GM19324 (cell line): Measurements from ENCODE around the gene USP5.
A peak's percentile ranks its signal among the peaks of the same experiment; 100 is the strongest.
"Not testable (repeated sequence)": the region's sequence is repeated elsewhere in the genome, so short reads cannot be mapped to it uniquely, and the experiment has no call there.

Experiments used
- ATAC-seq: cut with Tn5 transposase; IDR thresholded peaks from one replicate; pipeline ENCODE4 v1.9.1; 2021; ENCODE audit warnings: mild to moderate bottlenecking, moderate library complexity; ENCODE audit not compliant: unreplicated experiment, low FRiP score

The USP5 gene

DNA sequence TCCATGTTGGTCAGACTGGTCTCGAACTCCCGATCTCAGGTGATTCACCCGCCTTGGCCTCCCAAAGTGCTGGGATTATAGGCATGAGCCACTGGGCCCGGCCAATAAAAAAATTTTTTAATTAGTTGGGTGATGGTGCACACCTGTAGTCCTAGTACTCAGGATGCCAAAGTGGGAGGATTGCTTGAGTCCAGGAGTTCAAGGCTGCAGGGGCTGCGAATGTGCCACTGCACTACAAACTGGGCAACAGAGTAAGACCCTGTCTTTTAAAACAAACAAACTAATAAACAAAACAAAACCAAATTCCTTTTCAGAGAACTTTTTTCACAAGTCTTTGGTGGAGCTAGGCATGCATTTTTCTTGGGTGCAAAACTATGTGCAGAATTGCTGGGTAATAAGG, 31.3 kb downstream of the USP5 start:
- no peak for ATAC-seq

DNA sequence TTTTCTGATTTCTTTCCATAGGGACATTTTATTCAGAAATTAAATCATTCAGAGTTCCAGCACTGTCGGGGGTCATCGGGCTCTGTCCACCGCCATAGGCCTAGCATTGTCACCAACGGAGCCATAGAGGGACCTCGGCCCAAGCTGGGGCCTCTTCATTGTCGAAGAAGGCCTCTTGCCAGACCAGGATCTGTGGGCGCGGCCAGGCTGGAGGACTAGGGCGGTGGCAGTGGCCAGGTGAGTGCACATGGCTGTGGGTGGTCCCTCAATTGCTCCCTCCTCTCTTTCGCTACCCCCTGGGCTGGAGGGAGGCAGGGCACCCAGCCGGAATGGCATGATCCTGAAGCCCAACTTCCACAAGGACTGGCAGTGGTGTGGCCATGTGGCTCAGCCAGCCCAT, 31.7 kb downstream of the USP5 start:
- ATAC-seq = no peak

DNA sequence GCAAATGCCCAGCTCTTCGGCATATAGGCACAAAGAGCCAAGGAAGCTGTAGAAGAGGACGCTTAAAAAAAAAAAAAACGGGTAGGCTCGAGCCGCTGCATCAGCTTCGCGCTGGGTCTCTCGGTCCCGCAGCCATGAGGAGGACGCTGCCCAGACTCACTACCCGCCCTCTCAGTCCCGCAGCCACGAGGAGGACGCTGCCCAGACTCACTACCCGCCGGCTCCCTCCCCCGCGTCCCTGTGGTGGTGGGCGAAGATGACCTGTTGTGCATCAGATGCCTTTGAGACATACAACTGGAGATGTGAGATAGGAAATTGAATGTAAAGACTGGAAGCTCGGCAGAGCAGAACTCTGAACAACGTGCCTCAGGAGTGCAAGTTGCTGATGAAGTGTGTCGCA, 32.6 kb downstream of the USP5 start:
- ATAC-seq = no peak

DNA sequence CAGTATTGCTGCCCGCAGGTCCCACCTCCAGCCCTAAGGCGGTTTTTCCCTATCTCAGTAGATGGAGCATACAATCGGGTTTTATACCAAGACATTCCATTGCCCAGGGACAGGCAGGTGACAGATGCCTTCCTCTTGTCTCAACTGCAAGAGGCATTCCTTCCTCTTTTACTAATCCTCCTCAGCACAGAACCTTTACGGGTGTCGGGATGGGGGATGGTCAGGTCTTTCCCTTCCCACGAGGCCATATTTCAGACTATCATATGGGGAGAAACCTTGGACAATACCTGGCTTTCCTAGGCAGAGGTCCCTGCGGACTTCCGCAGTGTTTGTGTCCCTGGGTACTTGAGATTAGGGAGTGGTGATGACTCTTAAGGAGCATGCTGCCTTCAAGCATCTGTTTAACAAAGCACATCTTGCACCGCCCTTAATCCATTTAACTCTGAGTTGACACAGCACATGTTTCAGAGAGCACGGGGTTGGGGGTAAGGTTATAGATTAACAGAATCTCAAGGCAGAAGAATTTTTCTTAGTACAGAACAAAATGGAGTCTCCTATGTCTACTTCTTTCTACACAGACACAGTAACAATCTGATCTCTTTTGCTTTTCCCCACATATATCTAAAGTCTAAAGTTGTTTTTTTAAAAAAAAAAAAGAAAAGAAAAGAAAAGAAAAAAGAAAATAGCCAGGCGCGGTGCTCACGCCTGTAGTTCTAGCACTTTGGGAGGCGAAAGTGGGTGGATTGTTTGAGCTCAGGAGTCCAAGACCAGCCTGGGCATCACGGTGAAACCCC, 34.5 kb downstream of the USP5 start:
- ATAC-seq = not testable (repeated sequence)

DNA sequence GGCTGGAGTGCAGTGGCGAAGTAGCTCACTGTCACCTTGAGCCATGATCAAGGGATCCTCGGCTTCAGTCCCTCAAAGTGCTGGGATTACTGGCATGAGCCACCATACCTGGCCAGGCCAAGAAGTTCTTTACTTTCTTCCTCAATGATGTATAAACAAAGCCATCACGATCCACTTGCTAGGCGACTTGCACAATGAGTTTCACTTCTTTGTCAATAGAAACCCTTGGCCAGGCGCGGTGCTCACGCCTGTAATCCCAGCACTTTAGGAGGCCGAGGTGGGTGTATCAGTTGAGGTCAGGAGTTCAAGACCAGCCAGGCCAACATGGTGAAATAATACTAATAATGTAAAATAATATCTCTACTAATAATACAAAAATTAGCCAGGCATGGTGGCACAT, 35.5 kb downstream of the USP5 start:
- no peak for ATAC-seq

DNA sequence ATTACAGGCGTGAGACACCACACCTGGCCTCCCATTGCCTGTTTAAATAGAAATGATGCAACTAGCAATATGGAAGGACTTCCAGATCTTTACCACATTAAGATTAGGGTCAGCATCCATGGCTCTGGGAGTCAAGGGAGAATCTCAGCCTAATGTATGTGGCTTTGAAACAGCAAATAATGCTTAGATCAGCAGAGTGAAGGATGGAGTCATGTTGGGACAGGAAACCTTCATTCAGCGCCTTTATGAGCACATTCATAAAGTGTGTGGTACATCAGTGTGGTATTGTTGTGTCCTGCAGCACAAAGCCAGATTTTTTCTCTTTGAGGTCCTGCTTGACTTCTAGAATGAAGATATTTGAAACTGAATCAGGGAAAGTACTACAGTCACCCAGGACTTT, 36.4 kb downstream of the USP5 start:
- no peak for ATAC-seq

DNA sequence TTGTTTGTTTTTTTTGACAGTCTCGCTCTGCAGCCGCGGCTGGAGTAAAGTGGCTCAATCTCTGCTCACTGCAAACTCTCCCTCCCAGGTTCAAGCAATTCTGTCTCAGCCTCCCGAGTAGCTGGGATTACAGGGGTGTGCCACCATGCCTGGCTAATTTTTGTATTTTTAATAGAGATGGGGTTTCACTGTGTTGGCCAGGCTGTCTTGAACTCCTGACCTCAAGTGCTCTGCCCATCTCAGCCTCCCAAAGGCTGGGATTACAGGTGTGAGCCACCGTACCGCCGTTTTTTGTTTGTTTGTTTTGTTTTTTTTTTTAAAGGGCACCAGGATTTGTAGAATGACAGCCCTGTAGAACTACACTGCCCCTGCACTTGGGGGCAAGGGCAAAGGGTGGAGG, 36.8 kb downstream of the USP5 start:
- not testable (repeated sequence) for ATAC-seq

DNA sequence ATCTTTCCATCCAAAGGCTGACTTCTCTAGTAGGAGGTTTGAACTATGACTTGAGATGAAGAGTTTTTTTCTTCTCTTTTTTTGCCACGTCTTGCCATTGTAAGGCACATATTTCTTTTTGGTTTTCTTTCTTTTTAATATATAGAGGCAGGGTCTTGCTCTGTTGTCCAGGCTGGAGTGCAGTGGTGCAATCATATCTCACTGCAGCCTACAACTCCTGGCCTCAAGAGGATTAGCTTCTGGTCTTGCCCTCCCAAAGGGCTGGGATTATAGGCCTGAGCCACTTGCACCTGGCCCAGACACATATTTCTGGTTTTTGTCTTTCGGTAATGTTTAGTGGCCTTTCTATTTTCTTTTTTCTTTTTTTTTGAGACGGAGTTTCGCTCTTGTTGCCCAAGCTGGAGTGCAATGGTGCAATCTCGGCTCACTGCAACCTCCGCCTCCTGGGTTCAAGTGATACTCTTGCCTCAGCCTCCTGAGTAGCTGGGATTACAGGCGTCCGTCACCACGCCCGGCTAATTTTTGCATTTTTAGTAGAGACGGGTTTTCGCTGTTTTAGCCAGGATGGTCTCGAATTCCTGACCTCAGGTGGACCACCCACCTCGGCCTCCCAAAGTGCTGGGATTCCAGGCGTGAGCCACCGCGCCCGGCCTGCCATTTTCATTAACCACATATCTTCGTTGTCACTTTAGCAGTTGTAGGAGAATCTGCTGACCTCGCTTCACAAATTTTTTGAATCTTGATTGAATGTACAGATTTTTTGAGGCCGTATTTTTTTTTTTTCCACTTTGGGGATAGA, 38.0 kb downstream of the USP5 start:
- not testable (repeated sequence) for ATAC-seq

DNA sequence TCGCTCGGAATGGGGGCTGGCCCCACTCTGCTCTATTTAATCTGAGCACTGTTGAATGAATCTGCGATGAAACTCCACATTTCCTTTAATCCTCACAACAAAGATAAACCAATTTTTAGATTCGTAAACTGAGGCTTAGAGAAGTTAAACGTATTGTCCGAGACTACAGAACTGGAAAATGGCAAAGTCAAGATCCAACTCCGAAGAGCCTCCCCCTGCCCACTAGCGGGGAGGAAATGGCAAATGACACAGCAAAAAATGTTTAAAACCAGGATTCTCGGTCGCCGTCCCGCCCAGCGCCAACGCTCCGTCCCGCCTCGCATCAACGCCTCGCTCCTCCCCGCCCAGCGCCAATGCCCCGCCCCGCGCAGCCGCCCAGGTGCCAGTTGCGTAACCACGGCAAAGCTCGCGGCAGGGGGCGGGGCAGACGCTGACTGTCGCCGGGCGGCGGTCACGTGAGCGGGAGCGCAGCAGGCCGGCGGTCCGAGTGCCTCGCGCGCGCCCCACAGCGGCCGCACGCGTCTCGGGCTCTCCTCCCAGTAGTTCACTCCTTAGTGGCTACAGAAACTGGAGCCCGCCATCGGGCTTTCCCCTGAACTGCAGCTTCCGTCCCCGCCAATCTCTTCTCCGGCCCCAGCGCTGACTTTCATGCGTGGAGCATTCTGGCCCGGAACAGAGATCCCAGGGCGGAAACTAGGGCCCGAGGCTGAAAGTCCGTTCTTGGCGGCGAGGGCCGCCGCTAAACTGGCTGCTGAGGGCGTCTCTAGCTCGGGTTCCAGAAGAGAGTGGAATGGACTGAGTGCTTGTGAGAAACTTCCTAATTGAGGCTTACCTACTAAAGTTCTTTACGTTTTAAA, 39.1 kb downstream of the USP5 start:
- peak; percentile 92 for ATAC-seq

DNA sequence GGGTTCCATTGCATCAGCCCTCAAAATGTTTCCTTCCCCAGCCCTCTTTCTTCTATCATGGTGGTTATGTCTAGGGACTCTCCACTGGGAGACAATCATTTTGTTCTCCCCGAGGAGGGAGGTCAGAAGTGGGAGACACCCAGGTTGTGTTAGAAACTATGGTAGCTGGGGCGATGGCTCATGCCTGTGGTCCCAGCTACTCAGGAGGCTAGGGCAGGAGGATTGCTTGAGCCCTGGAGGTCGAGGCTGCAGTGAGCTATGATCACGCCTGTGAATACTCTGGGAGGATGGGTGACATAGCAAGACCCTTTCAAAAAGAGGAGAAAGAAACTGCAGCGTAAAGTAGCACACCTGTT, 39.7 kb downstream of the USP5 start:
- peak; percentile 7 for ATAC-seq

DNA sequence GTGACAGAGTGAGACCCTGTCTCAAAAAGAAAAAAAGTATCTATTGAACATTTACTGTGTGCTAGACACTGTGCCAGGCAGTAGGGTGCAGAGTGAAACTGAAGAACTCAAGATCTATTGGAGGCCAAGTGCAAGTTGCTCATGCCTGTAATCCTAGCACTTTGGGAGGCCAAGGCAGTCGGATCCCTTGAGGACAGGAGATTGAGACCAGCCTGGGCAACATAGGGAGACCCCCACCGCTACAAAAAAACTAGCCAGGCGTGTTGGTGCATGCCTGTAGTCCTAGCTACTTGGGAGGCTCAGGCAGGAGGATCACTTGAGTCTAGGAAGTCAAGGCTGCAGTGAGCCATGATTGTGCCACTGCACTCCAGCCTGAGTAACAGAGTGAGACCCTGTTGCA, 40.7 kb downstream of the USP5 start:
- not testable (repeated sequence) for ATAC-seq

DNA sequence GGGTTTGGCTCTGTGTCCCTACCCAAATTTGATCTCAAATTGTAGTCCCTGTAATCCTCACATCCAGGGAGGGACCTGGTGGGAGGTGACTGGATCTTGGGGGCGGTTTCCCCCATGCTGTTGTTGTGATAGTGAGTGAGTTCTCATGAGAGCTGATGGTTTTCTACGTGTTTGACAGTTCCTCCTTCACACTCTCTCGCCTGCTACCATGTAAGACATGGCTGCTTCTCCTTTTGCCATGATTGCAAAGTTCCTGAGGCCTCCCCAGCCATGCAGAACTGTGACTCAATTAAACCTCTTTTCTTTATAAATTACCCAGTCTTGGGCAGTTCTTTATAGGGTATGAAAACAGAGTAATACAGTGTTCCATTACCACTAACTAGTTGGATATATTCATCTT, 42.4 kb downstream of the USP5 start:
- ATAC-seq = no peak

DNA sequence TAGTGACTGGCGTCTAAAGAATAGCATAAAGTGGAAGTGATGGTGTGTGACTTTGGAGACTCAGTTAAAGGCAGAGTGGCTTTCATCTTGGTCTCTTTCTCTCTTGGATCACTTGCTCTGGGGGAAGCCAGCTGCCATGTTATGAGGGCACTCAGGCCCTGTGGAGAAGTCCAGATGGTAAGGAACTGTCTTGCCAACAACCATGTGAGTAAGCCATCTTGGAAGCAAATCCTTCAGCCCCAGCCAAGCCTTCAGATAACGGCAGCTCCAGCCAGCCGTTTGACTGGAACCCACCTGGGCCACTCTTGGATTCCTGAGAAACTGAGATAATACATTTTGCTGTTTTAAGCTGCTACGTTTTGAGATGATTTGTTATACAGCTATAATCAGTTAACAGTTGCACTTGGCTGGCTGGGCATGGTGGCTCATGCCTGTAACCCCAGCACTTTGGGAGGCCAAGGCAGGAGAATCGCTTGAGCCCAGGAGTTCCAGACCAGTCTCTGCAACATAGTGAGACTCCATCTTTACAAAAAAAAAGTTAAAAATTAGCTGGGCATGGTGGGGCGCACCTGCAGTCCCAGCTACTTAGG, 45.0 kb downstream of the USP5 start:
- no peak for ATAC-seq

DNA sequence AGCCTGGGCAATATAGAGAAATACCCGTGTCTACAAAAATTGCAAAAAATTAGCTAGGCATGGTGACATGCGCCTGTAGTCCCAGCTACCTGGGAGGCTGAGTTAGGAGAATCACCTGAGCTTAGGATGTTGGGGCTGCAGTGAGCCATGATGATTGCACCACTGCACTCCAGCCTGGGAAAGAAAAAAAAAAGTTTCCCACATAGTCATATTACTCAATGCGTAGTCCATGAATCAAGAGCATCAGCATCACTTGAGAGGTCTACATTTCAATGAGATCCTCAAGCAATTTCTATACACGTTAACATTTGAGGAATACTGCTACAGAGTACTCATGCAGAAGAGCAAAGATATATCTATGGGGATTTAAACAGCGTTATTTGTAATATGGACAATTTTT, 47.5 kb downstream of the USP5 start:
- no peak for ATAC-seq

DNA sequence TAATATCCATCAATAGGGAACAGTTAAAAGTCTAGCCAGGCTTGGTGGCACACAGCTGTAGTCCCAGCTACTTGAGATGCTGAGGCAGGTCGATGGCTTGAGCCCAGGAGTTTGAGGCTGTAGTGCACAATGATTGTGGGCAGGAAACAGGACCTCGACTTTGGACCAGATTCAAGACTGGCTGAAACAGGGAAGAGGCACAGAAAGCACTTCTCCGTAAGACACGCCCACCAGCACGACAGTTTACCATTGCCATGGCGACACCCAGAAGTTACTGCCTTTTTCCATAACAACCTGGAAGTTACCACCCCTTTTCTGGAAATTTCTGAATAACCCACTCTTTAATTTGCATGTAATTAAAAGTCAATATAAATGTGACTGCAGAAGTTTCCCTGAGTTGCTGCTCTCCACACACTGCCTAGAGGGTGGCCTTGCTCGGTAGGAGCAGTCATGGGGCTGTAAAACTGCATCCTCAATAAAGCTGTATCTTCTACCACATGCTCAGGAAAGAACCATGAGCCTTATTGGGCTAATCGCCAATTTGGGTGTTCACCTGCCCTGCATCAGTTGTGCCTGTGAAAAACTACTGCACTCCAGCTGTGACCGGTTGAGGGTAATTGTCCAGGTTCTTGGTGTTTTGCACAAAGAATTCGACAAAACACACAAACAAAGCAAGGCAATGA, 48.0 kb downstream of the USP5 start:
- no peak for ATAC-seq

DNA sequence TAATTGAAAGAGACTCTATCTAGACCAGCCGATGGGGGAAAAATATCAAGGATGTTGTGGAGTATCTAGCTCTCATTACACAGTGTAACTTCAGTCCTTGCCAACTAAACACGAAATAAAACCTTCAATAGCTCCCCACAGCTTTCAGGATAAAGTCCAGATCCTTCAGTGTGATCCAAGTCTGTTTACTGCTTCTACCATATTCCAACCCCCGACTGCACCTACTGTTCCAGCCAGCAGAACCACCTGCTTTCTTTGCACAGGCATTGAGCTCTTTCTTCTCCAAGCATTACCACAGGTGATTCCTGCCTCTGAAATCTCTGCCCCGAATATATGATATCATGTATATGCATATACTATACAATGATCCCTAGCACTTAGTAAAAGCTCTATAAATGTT, 50.5 kb downstream of the USP5 start:
- no peak for ATAC-seq

DNA sequence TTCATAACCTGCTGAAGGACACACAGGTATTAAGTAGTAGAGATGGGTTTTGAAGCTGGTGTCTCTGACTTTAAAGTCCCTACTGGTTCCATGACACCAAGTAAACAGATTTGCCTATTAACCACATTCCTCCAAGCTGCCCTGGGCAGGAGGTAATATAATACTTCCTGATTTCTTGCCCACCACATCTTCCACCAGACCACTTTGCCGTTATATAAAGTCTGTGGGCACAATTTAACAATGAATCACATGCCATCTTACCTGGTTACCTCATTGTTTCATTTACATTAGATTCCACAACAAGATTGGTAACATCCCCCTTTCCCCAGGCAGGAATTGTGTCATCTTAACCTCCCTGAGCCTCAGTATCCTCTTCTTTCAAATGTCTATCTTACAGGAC, 51.8 kb downstream of the USP5 start:
- ATAC-seq = no peak

DNA sequence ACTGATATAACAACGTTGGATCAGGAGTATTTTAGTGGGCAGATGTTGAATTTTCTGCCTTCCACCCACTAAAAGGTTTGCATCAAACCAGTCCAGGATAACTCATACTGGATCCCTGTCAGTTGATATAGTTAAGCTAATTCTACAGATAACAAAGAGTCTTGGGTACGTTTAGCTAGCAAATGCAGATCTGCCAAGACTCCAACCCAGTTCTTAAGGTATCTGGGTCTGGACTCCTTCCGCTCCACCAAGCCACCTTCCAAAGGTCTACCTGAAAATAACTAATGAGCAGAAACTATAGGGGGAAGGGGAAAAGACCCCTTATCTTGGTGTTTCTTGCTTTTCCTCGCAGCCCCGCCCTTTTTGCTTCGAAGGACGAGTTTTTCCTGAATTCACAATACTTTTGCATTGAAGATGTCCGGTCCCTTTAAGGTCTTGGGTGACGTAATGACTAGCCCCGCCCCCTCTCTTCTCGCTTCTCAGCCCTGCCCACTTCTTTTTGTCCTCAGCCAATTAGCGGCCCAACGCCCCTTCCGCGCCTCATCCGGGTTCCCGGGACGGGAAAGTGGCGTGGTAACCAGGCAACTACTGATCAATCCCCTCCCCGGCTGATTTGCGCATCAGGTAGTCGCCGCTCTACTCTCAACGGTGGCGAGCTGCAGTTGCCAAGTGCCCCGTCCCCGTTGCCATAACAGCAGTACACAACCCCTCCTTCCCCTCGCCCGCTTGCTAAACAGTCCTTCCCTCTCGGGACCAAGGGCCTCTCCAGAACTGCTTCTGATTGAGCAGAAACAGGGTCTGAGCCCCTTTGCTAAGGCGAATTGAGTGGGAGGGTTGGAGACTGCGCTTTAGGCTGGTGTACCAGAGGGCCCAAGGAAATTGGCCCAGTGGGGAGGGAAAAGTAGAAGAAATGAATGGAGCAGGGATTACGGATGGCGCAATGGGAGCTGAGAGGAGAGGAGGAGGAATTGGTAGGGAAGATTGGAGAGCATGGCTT, 52.6 kb downstream of the USP5 start, which contains the start of gene LRRC23:
LRRC23 (plus strand) TSS at position 543 of the 997 bp plus-strand sequence. CDS start 812 bp downstream, outside the sequence.
- peak; percentile 88 for ATAC-seq
